GM21526 (cell line): Measurements from ENCODE around the gene TBC1D24.
"Not testable (repeated sequence)": the region's sequence is repeated elsewhere in the genome, so short reads cannot be mapped to it uniquely, and the experiment has no call there.

Source experiments
- ATAC-seq: cut with Tn5 transposase; IDR thresholded peaks from one replicate; pipeline ENCODE4 v1.9.1; 2021; ENCODE audit warnings: moderate library complexity; ENCODE audit not compliant: unreplicated experiment, low FRiP score

Gene TBC1D24

DNA sequence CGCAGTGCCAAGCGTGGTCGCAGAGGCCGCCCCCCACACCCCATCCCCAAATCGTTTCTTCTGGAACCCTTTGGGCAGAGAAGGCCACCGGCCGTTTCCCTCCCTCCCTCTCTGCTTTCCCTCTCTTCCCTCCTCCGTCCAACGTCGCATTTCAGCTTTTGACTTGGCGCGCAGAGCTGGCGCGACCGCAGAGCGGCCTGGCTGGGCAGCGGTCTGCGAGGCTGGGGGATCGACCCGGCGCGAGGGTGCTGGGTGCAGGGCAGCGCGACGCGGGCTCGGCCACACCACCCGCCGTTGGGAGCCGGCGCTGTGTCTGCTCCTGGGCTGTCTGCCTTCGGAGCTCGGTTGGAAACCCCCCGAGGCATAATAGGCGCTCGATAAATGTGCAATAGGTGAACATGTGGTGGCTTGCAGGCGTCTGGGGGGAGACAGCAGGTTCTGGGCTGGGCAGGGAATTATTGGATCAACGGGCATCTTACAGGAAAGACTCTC, 6.6 kb upstream of the TBC1D24 start:
- no peak for ATAC-seq

DNA sequence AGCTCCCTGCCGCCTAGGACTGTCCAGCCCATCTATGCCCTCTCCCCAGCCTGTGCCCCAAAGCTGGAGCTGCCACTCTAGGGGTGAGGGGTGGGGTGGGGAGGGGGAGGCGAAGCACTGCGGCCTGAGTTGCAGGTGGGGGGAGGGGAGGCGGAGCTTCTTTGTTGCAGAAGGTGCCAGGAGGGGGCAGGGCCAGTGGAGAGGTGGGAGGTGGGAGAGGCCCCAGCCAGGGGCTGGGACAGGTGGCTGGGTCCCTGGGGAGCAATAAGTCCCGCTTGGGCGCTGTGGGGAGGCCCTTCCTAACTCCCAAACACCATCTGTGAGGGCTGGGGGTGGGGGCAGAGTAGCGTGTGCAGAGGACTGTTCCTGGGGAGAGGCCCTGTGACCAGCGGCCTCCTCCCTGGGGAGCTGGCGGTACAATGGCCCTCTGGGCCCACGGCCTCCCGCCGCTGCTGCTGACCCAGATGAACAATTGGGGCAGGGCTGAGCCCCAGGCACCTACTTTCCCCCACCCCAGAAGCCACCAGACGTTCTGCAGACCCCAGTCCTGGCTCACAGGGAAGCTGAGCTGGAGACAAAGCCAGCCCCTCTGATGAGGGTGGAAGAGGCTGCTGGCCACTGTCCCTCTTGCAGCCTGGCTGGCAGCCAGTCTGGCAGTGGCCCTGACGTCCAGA, 6.1 kb upstream of the TBC1D24 start:
- no peak for ATAC-seq

DNA sequence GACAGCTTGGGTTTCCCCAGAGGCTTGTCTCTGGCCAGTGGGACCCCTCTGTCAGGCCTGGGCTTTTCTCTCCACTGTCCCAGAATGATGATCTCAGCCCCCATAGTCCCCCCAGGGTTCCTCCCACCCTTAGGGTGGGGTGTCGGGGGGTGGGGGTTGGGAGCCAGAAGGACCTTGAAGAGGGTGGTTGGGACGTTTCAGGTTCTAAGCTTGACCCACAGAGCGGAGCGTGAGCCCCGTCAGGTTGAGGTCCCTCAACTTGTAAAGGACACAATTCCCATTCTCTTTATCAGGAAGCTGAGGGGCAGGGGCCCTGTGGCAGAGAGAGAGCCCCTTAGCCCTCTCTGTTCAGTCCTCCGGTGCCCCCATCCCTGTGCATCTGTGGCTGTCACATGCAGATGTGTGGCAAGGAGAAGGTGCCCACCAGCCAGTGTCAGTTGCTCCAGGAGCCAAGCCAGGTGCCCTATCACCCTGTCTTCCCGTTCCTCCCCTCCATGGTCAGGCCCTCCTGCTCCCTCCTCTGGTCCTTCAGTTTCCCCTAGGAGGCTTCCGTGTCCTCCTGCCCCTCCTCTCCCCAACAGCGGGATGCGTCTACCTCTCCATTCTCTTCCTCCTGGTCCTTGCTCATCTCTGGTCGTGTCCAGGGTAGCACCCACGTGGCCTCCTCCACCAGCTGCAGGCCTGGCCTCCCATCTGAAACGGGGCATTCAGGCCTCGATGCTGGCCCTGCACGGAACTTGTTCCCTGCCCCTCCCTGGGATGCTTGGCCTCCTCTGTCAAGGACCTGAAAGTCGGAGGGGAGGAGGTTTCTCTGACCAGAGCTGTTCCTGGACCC, 5.3 kb upstream of the TBC1D24 start:
- ATAC-seq, result no peak

DNA sequence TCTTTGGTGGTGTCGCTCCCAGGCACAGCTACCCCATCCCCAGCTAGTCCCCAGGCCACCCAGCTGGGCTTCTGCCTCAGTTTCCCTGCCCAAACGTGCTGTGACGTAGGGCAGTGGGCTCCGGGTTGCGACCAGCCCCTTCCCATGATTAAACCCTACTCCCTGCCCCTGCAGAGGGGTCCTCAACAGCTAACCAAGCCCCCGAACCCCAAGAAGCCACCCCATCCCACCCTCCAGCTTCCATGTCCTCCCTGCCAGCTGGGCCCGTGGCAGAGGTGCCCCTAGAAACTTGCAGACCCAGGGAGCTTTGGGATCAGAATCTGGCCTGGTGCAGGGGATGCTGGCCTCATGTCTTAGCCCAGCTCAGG, 4.7 kb upstream of the TBC1D24 start:
- ATAC-seq, result no peak

DNA sequence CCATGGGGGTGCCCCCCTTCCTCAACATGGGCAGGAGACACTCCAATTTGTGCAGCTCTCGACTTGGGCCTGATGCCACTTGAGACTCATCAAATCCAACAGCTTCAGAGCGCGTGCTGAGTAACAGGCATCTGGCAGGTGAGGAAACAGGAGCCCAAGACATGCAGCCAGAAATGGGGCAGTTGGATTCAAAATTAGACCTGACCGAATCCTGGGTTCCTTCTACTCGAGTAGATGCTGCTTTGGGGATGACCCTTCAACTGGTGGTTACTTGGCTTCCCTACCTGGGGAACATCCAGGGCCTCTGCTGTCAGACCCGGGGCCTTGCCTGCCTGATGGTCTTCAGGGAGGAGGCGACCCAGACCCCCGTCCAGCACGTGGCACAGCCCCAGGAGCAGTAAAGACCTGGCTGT, 4.3 kb upstream of the TBC1D24 start:
- no peak for ATAC-seq

DNA sequence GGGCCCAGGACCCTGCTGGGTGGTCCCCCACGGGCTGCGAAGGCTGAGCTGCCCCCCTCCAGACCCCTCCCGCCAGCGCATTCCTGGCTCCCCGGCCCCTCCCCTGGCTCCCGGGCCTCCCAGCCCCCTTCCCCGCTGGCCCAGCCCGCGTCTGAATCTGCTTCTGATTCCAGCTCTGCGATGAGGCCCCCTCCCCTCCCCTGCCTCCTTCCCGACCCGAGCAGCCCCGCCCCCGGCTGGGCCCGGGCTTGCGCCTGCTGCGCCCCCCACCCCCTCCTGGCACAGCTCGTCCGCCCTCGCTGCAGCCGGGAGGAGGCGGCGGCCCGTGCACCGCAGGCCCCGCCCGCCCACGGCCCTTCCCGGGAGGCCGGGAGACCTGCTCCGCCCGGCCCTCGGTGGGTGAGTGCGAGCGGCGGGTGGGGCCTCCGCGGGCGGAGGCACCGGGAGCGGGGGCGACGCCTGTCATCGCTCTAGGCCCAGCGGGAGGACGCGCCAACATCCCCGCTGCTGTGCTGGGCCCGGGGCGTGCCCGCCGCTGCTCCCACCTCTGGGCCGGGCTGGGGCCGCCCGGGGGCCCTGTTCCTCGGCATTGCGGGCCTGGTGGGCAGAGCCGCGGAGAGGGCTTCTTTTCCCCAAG, 3.8 kb upstream of the TBC1D24 start, which contains the start of gene NTN3:
NTN3 (plus strand) TSS at position 282 of the 637 bp plus-strand sequence. CDS start 405 bp downstream, outside the sequence.
- ATAC-seq, result no peak

DNA sequence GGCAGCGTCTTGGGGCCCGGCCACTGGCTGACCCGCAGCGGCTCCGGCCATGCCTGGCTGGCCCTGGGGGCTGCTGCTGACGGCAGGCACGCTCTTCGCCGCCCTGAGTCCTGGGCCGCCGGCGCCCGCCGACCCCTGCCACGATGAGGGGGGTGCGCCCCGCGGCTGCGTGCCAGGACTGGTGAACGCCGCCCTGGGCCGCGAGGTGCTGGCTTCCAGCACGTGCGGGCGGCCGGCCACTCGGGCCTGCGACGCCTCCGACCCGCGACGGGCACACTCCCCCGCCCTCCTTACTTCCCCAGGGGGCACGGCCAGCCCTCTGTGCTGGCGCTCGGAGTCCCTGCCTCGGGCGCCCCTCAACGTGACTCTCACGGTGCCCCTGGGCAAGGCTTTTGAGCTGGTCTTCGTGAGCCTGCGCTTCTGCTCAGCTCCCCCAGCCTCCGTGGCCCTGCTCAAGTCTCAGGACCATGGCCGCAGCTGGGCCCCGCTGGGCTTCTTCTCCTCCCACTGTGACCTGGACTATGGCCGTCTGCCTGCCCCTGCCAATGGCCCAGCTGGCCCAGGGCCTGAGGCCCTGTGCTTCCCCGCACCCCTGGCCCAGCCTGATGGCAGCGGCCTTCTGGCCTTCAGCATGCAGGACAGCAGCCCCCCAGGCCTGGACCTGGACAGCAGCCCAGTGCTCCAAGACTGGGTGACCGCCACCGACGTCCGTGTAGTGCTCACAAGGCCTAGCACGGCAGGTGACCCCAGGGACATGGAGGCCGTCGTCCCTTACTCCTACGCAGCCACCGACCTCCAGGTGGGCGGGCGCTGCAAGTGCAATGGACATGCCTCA, 3.1 kb upstream of the TBC1D24 start:
- ATAC-seq, result no peak

DNA sequence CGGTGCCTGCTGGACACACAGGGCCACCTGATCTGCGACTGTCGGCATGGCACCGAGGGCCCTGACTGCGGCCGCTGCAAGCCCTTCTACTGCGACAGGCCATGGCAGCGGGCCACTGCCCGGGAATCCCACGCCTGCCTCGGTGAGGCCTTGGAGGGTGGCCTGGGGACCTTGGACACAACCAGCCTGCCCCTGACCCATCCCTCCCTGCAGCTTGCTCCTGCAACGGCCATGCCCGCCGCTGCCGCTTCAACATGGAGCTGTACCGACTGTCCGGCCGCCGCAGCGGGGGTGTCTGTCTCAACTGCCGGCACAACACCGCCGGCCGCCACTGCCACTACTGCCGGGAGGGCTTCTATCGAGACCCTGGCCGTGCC, 2.5 kb upstream of the TBC1D24 start:
- ATAC-seq, result no peak

DNA sequence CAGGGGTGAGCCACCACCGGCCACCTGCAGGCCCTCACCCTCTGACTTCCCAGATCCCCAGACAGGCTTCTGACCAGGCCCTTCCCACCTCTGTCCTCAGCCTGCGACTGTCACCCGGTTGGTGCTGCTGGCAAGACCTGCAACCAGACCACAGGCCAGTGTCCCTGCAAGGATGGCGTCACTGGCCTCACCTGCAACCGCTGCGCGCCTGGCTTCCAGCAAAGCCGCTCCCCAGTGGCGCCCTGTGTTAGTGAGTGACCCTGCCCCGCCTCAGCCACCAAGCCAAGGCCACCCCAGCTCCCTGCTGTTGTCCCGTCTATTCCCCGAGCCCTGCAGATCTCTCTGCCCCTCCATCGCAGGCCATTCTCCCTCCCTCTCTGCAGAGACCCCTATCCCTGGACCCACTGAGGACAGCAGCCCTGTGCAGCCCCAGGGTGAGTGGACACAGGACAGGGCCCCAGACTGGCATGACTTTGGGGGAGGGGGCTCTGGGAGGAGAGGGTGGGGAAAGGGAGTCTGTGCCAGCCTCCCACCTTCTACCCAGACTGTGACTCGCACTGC, 2.0 kb upstream of the TBC1D24 start:
- no peak for ATAC-seq

DNA sequence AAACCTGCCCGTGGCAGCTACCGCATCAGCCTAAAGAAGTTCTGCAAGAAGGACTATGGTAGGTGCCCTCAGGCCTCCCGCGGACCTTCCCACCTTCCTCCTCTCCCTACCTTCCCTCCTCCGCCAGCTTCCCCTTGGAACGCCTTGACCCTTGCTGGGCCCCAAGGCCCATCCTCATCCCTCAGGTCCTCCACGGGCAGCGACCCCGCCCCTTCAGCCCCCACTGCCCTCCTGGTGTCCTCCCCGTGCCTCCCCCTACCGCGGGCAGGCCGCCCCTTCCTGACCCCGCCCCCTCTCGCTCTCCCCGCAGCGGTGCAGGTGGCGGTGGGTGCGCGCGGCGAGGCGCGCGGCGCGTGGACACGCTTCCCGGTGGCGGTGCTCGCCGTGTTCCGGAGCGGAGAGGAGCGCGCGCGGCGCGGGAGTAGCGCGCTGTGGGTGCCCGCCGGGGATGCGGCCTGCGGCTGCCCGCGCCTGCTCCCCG, 1.4 kb upstream of the TBC1D24 start:
- no peak for ATAC-seq

DNA sequence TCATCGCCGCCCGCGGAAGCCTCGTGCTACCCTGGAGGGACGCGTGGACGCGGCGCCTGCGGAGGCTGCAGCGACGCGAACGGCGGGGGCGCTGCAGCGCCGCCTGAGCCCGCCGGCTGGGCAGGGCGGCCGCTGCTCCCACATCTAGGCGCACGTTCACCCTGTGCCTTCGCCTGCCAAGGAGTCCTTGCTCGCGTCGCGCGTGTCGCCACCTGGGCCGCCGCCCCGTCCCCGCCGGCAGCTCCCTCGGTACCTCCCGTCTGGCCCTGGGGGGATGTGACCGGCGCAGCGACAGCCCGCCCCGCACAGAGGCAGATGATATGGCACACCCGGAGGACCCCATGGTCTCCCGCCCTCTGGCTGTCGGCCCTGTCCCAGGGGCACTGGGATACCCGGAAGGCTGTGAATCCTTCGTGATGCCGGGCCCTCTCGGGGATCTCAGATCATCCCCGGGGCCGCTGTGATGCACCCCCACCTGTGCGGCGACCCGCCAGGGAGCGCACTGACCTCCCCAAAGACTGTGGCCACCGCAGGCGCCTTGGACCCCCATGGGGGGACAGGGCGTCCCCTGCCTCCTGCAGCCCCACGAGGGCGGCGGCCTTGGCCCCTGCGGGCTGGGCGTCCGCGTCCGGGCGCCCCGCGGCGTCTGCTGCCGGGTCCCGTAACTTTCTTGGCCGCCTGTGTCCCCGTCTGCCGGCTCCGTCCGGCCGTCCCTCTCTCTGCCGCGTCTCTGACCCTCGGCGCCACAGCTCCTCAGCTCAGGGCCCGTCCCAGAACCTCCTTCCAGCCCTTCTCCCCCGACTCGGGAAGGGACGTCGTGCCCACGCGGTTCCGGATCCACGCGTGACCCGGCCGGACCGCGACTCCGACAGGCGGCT, 689 bp upstream of the TBC1D24 start:
- no peak for ATAC-seq

DNA sequence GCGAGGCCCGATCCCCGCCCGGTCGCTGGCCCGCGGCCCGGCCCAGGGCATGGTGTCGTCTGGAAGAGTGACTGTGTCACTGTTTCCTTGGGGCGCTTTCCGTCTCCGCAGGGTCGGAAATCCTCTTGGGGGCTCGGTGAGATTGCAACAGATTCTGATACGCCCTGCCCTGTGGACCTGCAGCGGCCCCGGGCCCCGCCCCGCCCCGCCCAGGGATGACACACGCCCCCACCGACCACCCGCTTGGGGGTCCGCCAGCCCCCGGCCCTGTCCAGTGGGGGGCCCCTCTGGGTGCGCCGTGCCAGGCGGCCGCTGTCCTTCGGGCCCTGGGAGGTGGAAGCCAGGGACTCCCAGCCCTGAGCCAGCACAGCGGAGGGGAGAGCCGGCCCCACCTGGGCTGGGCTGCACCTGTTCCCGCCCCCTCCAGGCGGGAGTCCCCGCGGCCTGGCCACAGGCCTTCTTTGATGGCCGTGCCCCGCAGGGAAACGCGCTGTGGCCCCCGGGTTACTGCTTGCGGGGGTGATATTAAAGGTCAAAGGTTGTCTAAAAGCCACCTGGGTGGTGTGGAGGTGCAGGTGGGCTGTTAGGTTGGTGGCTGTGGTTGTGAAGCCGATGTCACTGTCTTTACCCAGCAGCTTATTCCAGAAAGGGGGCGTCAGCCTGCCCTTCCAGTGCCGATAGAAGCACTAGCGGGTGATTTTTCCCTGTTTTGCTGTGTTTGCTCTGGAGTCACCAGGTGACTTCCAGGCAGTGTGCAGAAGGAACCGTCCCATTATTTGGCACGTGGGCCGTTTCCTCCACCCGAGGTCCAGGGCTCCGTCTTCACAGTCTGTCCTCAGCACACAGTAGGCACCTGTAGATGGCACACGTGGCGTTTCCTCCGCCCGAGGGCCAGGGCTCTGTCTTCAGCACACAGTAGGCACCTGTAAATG, 752 bp downstream of the TBC1D24 start:
- no peak for ATAC-seq

DNA sequence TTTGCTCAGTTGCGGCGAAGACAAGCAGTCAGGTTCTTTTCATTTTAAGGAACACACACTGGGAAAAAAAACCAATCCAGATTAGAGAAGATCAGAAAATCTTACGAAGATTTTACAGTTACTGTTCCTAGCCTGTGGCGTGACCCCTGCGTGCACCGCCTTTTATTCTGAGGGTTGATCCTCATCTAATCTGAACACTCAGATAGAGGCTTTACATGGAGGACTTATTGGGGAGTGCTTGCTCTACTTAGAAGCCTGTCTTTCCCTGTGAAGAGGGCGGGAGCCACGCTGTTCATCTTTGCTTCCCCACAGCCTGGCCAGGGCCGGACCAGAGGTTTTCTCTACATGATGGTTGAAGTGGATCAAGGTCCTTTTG, 1.4 kb downstream of the TBC1D24 start:
- ATAC-seq, result no peak

DNA sequence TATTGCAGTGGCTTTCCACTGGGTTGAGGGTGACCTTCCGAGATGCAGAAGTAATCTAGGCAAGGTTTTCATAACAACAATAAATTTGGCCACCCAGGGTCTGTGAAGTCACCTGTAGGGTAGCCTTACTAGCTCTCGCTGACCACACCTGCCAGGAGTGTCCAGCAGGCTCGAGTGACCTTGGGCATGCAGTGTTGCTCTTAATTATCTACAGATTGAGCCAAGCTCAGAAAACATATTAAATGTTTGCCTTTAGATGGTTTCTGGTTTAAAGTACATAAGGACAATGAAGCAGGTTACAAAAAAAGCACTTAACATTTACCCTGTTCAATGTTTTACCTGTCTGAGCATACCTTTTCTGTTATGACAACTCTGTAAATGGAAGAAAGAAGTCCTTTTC, 1.8 kb downstream of the TBC1D24 start:
- ATAC-seq, result no peak

DNA sequence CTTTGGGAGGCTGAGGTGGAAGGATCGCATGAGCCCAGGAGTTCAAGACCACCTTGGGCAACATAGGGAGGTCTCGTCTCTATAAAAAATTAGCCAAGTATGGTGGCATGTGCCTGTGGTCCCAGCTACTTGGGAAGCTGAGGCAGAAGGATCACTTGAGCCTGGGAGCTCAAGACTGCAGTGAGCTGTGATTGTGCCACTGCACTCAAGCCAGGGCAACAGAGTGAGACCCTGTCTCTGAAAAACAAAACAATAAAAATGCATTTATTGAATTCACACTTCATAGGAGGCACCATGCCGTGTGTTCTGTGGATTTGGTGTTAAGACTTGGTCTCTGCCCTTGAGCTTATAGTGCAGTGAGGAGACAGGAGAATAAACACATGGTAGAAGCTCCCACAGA, 2.4 kb downstream of the TBC1D24 start:
- ATAC-seq, result no peak

DNA sequence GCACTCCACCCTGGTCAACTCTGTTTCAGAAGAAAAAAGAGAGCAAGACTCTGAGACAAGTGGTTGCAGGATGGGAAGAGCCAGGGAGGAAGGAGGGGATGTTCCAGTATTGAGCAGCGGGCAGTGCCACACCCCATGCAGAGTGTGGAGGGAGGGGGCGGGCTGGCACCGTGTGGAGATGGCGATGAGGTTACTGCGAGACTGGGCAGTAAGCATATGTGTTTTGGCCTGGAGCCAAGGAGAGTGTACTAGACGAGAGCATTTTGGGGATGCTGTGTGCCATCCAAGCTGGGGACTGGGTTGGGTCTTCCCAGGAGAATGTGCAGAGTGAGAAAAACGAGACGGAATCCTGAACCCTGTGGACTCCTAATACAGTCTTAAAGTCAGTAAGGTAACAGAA, 3.4 kb downstream of the TBC1D24 start:
- ATAC-seq, result no peak

DNA sequence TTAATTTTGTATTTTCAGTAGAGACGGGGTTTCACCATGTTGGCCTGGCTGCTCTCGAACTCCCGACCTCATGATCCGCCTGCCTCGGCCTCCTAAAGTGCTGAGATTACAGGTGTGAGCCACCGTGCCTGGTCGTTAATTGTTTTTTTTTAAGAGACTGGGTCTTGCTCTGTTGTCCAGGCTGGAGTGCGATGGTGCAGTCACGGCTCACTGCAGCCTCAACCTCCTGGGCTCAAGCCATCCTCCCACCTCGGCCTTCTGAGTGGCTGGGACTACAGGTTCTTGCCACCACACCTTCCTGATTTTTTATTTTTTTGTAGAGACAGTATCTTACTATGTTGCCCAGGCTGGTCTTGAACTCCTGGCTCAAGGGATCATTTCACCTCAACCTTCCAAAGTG, 5.1 kb downstream of the TBC1D24 start:
- not testable (repeated sequence) for ATAC-seq

DNA sequence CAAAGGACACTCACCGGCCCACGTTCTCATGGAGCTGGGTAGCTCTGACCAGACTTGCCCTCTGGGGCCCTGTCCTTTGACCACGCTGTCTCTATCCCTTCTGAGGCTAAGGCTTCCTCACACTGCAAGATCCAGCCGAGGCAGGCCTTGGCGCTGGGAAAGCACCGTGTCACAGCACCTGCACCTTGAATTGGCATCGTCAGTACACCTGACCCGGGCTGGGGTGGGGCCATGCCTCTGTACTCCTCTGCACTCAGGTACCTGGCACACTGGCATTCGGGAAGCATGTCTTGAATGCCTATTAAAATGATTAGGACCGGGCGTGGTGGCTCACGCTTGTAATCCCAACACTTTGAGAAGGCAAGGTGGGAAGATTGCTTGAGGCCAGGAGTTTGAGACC, 6.0 kb downstream of the TBC1D24 start:
- no peak for ATAC-seq
